Fibroblast of skin of right quadriceps (primary cell): ENCODE results near the gene TTLL11.

Source experiments
- DNase-seq: peaks from one replicate; pipeline ENCODE4 v3.0.0-alpha.2; 2013

The TTLL11 gene, protein sequence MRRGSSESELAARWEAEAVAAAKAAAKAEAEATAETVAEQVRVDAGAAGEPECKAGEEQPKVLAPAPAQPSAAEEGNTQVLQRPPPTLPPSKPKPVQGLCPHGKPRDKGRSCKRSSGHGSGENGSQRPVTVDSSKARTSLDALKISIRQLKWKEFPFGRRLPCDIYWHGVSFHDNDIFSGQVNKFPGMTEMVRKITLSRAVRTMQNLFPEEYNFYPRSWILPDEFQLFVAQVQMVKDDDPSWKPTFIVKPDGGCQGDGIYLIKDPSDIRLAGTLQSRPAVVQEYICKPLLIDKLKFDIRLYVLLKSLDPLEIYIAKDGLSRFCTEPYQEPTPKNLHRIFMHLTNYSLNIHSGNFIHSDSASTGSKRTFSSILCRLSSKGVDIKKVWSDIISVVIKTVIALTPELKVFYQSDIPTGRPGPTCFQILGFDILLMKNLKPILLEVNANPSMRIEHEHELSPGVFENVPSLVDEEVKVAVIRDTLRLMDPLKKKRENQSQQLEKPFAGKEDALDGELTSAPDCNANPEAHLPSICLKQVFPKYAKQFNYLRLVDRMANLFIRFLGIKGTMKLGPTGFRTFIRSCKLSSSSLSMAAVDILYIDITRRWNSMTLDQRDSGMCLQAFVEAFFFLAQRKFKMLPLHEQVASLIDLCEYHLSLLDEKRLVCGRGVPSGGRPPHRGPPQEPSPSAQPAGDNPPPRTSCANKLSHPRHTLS

DNA sequence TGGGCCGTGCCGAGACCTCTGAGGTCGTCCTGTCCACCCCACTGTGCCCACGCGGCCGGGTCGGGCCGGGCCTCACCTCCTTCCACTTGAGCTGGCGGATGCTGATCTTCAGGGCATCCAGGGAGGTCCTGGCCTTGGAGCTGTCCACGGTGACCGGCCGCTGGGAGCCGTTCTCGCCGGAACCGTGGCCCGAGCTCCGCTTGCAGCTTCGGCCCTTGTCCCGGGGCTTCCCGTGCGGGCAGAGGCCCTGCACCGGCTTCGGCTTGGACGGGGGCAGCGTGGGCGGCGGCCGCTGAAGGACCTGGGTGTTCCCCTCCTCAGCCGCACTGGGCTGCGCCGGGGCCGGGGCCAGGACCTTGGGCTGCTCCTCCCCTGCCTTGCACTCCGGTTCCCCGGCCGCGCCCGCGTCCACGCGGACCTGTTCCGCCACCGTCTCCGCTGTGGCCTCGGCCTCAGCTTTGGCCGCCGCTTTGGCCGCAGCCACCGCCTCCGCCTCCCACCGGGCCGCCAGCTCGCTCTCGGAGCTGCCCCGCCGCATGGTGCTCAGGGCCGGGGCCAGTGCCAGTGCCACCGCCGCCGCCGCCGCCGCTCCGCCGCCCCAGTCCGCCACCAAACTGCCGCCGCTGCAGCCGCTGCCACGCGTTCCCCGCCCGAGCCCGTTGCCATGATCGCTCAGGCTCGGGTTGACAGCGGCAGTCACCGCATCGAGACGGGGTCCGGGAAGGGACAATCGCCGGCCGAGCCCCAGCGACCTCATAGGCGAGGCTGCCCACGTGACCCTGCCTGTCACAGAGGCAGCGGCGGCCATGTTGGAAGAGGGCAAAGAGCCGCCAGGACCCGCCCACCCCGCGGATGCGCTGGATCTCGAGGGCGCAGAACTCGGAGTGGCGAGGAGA, at the start of gene TTLL11:
TSS of gene TTLL11 (minus strand) at position 698 of the 896 bp plus-strand sequence. CDS start at position 538, 160 bp downstream.
- DNase-seq, result peak; percentile 92

DNA sequence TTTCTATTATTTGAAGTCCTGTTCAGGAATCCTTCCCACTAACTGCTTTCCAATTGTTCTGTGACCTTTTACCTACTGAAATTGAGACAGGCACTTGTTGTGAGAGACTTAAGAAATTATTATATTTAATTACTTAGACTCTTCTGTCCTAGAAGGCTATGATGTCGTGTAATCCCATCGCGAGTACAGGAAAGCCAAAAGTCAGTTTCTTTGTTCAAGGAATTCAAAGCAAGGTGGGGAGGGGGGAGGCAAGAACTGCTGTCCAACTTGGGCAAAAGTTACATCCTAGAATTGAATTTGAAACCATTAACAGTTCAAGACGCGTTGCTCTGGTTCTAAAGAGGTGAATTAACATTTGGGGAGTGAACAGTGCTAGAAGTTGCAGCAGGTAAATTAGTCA, 48.6 kb upstream of the TTLL11 start:
- no peak for DNase-seq

DNA sequence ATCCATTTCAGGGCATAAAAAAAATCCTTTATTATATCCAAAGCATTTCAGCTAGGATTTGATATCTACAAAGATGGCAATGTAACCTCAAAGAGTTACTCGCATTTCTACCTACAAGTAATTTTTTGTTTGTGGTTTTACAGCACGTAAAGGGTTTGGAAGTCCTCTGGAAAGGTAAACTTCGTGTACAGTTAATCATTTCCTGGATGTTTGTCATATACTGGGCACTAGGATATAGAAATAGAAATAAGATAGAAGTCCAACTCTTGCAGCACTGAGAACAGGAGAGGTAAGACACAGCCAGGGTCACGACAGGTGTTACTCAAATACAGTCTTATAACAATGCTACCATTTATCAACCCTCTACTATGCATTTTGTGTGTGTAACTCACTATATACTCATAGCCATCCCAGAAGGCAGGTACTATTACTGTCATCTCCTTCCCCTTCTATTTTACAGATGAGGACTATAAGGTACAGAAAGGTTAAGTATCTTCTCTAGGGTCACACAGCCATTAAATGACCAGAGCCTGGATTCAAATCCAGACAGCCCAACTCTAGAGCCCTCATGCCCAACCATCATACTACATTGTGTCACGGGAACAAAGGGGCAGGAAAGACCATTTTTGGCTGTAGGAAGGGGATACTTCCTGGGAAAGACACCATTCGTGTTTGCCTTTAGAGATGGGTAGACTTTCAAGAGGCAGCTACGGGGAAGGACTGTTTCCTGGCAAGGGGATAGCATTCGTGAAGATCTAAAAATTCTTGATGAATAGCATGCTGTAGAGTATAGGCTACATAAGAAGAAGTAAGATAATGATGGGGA, 47.5 kb upstream of the TTLL11 start:
- DNase-seq, result no peak

DNA sequence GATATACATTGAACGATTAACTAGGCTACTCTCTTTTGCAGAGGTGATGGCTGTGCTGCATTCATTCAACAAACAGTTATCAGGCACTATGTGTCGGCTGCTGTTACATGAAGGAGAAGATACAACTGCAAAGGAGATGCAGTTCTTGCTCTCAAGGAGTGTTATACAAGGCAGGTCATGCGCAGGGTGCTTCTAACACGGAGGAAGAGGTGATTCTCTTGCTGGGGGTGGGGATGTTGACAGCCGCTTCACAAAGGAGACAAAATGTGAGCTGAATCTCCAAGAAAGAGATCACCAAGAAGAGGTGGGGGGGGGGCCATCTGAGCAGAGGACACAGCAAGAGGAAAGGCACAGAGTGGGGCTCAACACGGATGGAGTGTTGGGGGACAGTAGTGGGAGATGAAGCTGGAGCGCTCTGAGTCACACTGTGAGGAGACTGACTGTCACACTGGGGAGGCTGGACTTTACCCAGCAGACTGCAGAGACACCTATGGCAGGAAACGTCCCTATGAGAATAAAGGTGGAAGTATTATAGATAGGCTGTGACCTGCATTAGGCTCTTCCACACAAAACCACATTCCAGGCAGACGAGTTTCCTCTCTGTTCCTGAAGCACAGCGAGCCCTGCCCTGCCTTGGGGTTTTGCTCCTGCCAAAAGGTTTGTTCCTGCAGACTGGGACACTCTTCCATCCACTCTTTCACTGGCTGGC, 45.6 kb upstream of the TTLL11 start:
- no peak for DNase-seq

DNA sequence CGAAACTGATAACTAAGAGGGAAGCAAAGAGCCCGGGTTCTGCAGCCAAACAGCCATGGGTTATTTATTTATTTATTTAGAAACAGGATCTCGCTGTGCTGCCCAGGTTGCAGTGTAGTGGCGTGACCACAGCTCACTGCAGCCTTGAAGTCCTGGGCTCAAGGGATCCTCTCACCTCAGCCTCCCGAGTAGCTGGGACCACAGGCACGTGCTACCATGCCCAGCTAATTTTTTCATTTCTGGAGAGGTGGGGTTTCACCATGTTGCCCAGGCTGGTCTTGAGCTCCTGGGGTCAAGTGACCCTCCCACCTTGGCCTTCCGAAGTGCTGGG, 42.4 kb upstream of the TTLL11 start:
- no peak for DNase-seq

- DNase-seq, result no peak
Measured at GRCh38 chr9:122134822-122135528, 41.9 kb upstream of the TTLL11 start.

DNA sequence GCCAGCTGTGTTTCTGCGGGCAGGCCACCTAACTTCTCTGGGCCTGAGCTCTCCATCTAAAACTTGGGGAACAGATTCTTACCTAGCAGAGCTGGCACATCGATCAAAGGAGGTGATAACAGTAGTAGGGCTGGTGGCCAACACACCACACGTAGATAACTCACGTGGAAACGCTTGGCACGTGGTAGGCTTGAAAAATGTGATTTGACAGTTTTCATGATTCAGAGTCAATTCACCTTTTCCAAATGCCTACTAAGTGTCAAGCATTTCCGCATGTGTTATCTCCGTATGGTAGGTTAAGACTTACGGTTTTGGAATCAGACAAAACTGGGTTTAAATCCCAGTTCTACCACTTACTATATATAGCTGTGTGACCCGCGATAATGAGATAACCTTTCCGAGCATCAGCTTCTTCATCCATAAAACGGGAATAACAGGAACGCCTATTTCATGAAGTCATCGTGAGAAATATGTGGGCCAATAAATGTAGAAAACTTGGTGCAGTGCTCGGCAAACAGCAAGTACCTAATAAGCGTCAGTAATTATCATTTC, 41.0 kb upstream of the TTLL11 start:
- no peak for DNase-seq

- no peak for DNase-seq
Measured at GRCh38 chr9:122133263-122133983, 40.3 kb upstream of the TTLL11 start.

GRCh38 chr9:122132539-122132938, 39.4 kb upstream of the TTLL11 start:
- no peak for DNase-seq

DNA sequence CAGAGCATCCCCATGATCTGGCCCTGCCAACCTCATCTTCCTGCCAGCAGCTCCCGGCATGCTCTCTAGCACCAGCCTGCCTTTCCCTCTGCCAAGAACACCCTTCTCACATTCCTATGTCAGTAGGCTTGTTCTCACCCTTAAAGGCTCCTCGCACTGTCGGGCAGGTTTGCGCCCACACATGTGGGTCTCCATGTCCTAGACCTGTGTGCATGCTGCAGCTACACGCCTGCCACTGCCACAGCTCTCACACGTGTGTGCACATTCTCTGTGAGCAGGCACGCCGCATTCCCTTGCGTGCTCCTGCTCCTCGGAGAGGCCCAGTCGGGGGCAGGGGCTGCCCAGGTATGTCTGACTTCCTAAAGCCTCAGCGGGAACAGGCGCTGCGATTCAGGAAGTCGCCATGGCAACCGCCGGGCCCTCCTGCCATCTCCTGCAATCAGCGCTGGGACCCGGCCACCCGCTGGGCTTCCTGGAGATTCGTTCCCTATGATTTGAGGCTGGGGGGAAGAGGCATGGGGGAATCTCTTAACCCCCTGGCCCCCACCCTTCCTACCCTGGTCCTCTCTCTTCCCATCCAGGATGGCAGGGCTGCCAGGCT, 38.4 kb upstream of the TTLL11 start:
- DNase-seq, result no peak

DNA sequence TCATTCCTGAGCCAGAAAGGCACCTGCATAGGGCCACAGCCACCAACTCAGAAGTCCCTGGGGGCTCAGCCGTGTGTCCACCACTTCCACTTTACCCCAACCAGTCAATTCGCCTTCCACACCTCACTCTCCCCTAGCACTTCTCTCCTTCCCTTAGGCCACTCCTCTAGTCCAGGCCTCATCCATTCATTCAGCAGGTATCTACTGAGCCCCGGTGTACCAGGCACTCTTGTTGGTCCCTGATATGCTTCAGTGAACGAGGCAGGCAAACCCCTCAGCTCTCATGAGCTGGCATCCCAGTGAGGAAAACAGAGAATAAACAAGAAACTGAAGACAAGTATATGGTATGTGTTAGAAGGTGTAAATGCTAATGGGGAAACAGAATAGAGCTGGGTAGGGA, 37.7 kb upstream of the TTLL11 start:
- DNase-seq, result no peak

- no peak for DNase-seq
Measured at GRCh38 chr9:122129969-122130368, 36.9 kb upstream of the TTLL11 start.

- DNase-seq, result no peak
Measured at GRCh38 chr9:122128969-122129343, 35.8 kb upstream of the TTLL11 start.

GRCh38 chr9:122128007-122128968, 35.2 kb upstream of the TTLL11 start:
- DNase-seq, result no peak

DNA sequence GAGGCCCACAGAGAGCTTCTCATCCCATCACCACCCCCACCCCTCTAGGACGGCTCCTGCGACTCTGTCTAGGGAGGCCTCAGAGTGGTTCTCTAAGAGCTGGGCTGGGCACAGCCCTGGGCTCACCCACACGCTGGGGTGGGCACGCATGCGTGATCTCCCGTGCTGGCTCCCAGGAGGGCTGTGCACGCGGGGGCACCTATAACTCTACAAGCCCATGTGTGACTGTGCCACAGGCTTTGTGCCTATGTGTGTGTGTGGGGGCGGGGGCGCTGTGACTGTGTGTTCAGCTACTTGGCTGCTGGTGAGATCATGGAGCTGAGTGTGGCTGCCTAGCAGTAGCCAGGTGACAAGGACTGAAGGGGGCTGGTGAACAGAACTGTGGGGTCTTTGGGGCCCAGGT, 34.3 kb upstream of the TTLL11 start:
- no peak for DNase-seq

GRCh38 chr9:122126331-122127261, 33.5 kb upstream of the TTLL11 start:
- DNase-seq, result peak; percentile 71
